Suprapubic skin (tissue), 4 donors: ENCODE measurements around the gene MCU.

ENCODE experiments used
- POLR2A ChIP-seq, 2 donors: fragments of 450-650 bp; IDR thresholded peaks; one replicate each; pipeline ENCODE4 v1.6.1; 2017; ENCODE audit warnings: antibody characterized with exemption in 2 of 2, mild to moderate bottlenecking in 2 of 2, moderate library complexity in 2 of 2
- POLR2AphosphoS5 ChIP-seq, 3 donors: sonication (generic); formaldehyde crosslinking; IDR thresholded peaks; one replicate each; pipeline ENCODE4 v1.6.1; 2017; ENCODE audit warnings: antibody characterized with exemption in 3 of 3
- TF ChIP-seq, protein P1 (sequence below), 2 donors: fragments of 200-600 bp in 1 of 2; fragments of 450-650 bp in 1 of 2; sonication (generic) in 1 of 2; IDR thresholded peaks; one replicate each; pipeline ENCODE4 v1.5.1; 2016 to 2019; ENCODE audit warnings: antibody characterized with exemption in 2 of 2, mild to moderate bottlenecking in 1 of 2, moderate library complexity in 1 of 2

- TF ChIP-seq, protein P1, sequence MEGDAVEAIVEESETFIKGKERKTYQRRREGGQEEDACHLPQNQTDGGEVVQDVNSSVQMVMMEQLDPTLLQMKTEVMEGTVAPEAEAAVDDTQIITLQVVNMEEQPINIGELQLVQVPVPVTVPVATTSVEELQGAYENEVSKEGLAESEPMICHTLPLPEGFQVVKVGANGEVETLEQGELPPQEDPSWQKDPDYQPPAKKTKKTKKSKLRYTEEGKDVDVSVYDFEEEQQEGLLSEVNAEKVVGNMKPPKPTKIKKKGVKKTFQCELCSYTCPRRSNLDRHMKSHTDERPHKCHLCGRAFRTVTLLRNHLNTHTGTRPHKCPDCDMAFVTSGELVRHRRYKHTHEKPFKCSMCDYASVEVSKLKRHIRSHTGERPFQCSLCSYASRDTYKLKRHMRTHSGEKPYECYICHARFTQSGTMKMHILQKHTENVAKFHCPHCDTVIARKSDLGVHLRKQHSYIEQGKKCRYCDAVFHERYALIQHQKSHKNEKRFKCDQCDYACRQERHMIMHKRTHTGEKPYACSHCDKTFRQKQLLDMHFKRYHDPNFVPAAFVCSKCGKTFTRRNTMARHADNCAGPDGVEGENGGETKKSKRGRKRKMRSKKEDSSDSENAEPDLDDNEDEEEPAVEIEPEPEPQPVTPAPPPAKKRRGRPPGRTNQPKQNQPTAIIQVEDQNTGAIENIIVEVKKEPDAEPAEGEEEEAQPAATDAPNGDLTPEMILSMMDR (IDR thresholded peaks at IDR 0.05), result no peak
- TF ChIP-seq POLR2AphosphoS5 (IDR thresholded peaks at IDR 0.05) (no peak), POLR2A (IDR thresholded peaks at IDR 0.05) (no peak)
Measured at GRCh38 chr10:72659694-72660093, 32.2 kb upstream of the MCU start.
